GM20000 (cell line): Measurements from ENCODE around the gene AXIN1.

Experiments used
- DNase-seq: peaks from one replicate; pipeline ENCODE4 v3.0.0; 2012; ENCODE audit warnings: low spot score
- TF ChIP-seq, protein P1 (sequence below): IDR thresholded peaks from 2 replicates; pipeline ENCODE4 v1.5.1; 2012; ENCODE audit warnings: mild to moderate bottlenecking, control low read depth; ENCODE audit errors: extremely low read depth, missing control alignments

AXIN1 gene

DNA sequence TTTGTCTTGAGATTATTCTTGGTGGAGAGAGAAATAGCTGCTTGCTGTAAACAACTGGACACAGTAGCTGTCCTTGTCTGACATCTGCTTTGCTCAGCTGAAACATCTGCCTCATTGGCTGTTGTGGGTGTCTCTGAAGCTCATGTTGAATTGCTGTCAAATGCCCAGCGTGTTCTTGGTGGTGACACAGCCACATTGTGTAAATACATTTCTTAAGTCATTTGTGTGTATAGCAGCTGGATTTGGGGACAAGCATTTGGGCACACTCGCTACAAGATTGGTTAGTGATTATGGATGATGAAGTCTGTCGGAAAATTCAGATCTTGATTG lies 112.6 kb downstream of the AXIN1 start:
- no peak for DNase-seq

More for the DNA sequence above, 112.6 kb downstream of the AXIN1 start:
- TF ChIP-seq, protein P1, sequence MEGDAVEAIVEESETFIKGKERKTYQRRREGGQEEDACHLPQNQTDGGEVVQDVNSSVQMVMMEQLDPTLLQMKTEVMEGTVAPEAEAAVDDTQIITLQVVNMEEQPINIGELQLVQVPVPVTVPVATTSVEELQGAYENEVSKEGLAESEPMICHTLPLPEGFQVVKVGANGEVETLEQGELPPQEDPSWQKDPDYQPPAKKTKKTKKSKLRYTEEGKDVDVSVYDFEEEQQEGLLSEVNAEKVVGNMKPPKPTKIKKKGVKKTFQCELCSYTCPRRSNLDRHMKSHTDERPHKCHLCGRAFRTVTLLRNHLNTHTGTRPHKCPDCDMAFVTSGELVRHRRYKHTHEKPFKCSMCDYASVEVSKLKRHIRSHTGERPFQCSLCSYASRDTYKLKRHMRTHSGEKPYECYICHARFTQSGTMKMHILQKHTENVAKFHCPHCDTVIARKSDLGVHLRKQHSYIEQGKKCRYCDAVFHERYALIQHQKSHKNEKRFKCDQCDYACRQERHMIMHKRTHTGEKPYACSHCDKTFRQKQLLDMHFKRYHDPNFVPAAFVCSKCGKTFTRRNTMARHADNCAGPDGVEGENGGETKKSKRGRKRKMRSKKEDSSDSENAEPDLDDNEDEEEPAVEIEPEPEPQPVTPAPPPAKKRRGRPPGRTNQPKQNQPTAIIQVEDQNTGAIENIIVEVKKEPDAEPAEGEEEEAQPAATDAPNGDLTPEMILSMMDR, result no peak
